GM19438 (cell line): ENCODE measurements around the gene LILRA2.
"Not testable (repeated sequence)": the region's sequence is repeated elsewhere in the genome, so short reads cannot be mapped to it uniquely, and the experiment has no call there.

Source experiments
- ATAC-seq: cut with Tn5 transposase; IDR thresholded peaks from one replicate; pipeline ENCODE4 v1.9.1; 2021; ENCODE audit warnings: low read depth; ENCODE audit not compliant: unreplicated experiment

LILRA2 gene

GRCh38 chr19:54570316-54570715, 3.3 kb upstream of the LILRA2 start:
- ATAC-seq = no peak

- ATAC-seq = not testable (repeated sequence)
These were observed 1.6 kb upstream of the LILRA2 start for GRCh38 chr19:54571715-54572615.

- ATAC-seq = no peak
These were observed 786 bp upstream of the LILRA2 start for GRCh38 chr19:54572696-54573311.

GRCh38 chr19:54574051-54574450, 461 bp downstream of the LILRA2 start:
- ATAC-seq = no peak

GRCh38 chr19:54574527-54575056, 1.0 kb downstream of the LILRA2 start:
- no peak for ATAC-seq

DNA sequence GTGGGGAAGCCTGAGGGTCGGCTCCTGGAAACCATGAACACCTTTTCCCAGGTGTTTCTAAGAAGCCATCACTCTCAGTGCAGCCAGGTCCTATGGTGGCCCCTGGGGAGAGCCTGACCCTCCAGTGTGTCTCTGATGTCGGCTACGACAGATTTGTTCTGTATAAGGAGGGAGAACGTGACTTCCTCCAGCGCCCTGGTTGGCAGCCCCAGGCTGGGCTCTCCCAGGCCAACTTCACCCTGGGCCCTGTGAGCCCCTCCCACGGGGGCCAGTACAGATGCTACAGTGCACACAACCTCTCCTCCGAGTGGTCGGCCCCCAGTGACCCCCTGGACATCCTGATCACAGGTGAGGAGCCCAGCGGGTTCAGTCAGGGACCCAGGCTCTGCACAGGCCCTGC, 1.6 kb downstream of the LILRA2 start:
- not testable (repeated sequence) for ATAC-seq

GRCh38 chr19:54576411-54576976, 2.9 kb downstream of the LILRA2 start:
- no peak for ATAC-seq

DNA sequence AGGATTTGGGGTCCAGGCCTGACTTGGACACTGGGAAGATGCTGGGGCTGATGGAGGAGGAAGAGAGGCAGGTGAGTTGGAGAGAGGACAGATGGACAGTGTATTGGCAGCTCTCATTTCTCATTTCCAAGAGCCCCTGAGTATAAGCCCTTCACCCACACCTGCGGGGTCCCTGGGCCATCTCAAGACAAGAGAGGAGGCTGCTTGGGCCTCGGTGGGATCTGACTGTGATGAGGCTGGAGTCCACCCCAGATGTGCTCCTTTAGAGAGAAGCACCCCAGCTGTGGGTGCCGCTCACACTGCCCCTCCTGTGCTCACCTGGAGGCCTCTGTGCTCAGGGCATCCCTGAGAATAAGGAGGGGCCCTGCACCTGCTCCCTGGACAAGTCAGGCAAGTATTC, 3.7 kb downstream of the LILRA2 start:
- no peak for ATAC-seq

- ATAC-seq = not testable (repeated sequence)
These were observed 4.7 kb downstream of the LILRA2 start for GRCh38 chr19:54578268-54578667.

DNA sequence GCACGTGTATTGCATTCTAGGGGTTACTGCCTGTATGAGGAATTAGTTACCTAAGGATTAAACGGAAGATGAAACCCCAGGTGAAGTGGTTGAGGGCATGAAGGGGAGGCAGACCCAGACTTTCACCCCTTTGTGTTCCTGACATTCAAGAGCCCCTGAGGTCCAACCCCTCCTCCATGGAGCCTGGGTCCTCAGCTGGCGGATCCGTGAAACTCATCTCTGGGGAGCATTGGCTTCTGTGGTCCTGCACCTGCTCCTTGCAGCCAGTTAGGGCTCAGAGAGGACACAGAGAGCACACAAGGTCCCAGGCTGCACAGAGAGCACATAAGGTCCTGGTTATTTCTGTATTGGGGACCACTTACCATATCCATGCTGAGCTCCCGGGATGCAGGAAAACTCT, 12.8 kb downstream of the LILRA2 start:
- ATAC-seq = no peak

DNA sequence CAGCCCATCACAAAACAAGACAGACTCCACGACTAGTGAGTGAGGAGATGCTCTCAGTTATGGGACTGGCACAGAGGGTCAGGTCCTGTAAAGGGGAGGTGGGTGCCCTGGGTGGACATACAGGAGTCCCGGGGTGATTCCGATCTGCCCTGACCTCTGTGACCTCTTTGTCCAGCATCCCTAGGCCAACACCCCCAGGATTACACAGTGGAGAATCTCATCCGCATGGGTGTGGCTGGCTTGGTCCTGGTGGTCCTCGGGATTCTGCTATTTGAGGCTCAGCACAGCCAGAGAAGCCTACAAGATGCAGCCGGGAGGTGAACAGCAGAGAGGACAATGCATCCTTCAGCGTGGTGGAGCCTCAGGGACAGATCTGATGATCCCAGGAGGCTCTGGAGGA, 13.4 kb downstream of the LILRA2 start:
- ATAC-seq = no peak

DNA sequence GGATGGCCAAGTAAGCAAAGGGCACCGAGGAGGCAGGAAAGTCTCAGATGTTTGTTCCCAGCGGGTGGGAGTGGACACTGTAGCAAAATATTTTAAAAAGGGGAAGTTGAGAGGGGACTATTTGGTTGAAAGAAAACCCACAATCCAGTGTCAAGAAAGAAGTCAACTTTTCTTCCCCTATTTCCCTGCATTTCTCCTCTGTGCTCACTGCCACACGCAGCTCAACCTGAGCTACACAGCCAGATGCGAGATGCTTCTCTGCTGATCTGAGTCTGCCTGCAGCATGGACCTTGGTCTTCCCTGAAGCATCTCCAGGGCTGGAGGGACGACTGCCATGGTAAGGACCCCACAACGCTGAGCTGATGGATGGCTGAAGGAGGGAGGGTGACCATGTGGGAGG, 19.9 kb downstream of the LILRA2 start, which contains the start of gene LILRA1:
LILRA1 (plus strand) TSS at position 188 of the 400 bp plus-strand sequence. CDS start 613 bp downstream, outside the sequence.
- ATAC-seq = not testable (repeated sequence)

DNA sequence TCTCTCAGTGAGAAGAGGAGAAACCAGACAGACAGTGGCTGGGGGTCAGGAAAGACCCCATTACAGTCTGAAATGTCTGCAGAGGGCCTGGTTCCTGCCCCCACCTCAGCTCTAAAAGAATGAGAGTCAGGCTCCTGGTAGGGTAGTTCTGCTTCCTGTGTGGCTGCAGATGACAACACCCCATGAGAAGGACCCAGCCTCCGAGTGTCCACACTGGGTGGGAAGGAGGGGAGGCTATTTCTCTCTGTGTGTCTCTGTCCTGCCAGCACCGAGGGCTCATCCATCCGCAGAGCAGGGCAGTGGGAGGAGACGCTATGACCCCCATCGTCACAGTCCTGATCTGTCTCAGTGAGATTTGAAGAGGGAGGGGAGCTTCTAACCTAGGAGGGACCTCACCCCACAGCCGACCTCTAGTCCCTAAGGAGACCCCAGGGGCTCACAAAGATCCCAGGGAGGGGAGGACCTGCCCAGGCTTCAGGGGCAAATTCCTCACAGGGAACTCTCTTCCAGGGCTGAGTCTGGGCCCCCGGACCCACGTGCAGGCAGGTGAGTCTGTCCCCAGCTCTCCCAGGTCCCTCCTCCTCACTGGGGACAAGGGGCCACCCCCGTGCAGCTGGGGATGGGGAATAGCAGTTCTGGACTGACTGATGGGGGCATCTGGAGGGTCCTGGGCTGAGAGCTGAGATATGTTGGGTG, 20.5 kb downstream of the LILRA2 start:
- not testable (repeated sequence) for ATAC-seq

DNA sequence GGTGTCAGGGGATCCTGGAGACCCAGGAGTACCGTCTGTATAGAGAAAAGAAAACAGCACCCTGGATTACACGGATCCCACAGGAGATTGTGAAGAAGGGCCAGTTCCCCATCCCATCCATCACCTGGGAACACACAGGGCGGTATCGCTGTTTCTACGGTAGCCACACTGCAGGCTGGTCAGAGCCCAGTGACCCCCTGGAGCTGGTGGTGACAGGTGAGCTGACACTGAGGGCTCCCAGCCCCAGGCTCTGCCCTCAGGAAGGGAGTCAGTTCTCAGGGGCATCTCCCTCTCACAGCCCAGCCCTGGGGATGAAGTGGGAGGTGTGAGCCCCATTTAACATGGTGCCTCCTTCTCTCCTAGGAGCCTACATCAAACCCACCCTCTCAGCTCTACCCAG, 21.1 kb downstream of the LILRA2 start:
- ATAC-seq = no peak

DNA sequence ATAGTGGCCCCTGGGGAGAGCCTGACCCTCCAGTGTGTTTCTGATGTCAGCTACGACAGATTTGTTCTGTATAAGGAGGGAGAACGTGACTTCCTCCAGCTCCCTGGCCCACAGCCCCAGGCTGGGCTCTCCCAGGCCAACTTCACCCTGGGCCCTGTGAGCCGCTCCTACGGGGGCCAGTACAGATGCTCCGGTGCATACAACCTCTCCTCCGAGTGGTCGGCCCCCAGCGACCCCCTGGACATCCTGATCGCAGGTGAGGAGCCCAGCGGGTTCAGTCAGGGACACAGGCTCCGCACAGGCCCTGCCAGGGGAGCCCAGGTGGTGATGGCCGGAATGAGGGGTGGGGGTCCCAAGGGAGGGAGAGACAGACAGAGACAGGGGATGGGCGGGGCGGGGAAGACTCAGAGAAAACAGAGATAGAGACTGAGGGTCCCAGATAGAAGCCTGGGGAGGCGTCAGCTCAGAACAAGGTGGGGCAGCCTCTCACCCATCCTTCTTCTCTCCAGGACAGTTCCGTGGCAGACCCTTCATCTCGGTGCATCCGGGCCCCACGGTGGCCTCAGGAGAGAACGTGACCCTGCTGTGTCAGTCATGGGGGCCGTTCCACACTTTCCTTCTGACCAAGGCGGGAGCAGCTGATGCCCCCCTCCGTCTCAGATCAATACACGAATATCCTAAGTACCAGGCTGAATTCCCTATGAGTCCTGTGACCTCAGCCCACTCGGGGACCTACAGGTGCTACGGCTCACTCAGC, 22.3 kb downstream of the LILRA2 start:
- not testable (repeated sequence) for ATAC-seq

- ATAC-seq = no peak
These were observed 26.6 kb downstream of the LILRA2 start for GRCh38 chr19:54600212-54600611.

GRCh38 chr19:54606230-54606629, 32.6 kb downstream of the LILRA2 start:
- ATAC-seq = no peak

DNA sequence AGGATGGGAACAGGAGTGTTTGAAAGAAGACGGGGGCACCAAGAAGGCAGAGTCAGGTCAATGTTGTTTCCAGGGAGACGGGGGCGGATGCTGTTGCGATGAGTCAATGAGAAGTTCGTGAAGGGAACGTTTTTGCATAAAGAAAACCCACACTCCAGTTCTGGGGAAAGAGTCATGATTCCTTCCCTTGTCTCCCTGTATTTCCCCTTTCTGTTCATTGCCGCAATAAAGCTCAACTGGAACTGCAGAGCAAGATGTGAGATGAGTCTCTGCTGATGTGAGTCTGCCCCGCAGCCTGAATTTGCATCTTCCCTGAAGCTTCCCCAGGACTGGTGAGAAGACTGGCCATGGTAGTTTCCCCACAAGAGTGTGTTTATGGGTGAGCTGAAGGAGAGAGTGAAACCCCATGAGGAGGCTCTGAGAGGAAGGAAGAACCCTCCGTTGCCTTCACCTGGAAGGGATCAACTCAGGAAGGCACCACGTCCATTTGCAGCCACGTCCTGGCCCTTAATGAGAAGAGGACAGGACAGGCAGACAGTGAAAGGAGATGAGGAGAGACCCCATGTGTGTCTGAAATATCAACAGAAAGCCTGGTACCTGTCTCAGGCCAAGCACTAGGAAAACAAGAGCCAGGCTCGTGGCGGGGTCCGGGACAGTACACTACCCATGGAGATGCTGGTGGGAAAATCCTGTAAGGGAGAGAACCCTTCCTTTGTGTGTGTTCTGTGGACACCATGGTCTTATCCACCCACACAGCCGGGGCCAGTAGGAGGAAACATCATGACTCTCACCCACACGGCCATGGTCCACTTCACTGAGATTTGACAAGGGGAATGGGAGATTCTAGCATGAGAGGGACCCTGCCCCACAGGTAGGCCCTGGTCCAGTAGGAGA, 33.5 kb downstream of the LILRA2 start:
- ATAC-seq = no peak

DNA sequence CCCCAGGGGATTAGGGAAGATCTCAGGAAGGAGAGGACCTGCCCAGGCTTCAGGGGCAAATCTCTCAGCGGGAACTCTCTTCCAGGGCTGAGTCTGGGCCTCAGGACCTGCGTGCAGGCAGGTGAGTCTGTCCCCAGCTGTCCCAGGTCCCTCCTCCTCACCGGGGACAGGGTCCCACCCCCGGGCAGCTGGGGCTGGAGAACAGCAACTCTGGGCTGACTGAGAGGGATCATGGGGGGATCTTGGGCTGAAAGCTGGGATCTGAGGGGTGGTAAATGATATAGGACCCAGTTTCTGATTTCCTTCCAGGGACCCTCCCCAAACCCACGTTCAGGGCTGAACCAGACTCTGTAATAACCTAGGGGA, 34.2 kb downstream of the LILRA2 start:
- ATAC-seq = no peak
